ENCODE measurements around the gene CYP24A1.

The CYP24A1 gene

GRCh38 chr20:54199721-54200176, 26.0 kb upstream of the CYP24A1 start:
- Histone ChIP-seq H3K9ac (ENCODE audit: low read depth, low read length) (no peak overlapping the region), H3K4me3 (ENCODE audit: low read depth, low read length) (no peak overlapping the region), H3K9me3 (ENCODE audit: control insufficient read depth, insufficient read depth, low read length) (no peaks in the 10 kb centered on the region), H3K4me1 (ENCODE audit: control insufficient read depth, insufficient read depth, low read length) (no peaks in the 10 kb centered on the region), H3K27me3 (ENCODE audit: control insufficient read depth, insufficient read depth, low read length) (no peaks in the 10 kb centered on the region), H3K36me3 (ENCODE audit: control insufficient read depth, insufficient read depth, low read length) (no peaks in the 10 kb centered on the region)

- Histone ChIP-seq H3K27me3 (ENCODE audit: control insufficient read depth, insufficient read depth, low read length) (no peaks in the 10 kb centered on the region), H3K9ac (ENCODE audit: low read depth, low read length) (no peak overlapping the region), H3K9me3 (ENCODE audit: control insufficient read depth, insufficient read depth, low read length) (no peaks in the 10 kb centered on the region), H3K4me1 (ENCODE audit: control insufficient read depth, insufficient read depth, low read length) (no peaks in the 10 kb centered on the region), H3K4me3 (ENCODE audit: low read depth, low read length) (no peak overlapping the region), H3K36me3 (ENCODE audit: control insufficient read depth, insufficient read depth, low read length) (no peaks in the 10 kb centered on the region)
Observed at GRCh38 chr20:54199283-54199682, 25.5 kb upstream of the CYP24A1 start.

- no peak overlapping the region for H3K4me3 ChIP-seq (ENCODE audit: low read depth, low read length)
- no peaks in the 10 kb centered on the region for H3K36me3 ChIP-seq (ENCODE audit: control insufficient read depth, insufficient read depth, low read length)
- no peak overlapping the region for H3K9ac ChIP-seq (ENCODE audit: low read depth, low read length)
- H3K27me3 ChIP-seq (ENCODE audit: control insufficient read depth, insufficient read depth, low read length), result no peaks in the 10 kb centered on the region
- no peaks in the 10 kb centered on the region for H3K4me1 ChIP-seq (ENCODE audit: control insufficient read depth, insufficient read depth, low read length)
- no peaks in the 10 kb centered on the region for H3K9me3 ChIP-seq (ENCODE audit: control insufficient read depth, insufficient read depth, low read length)
Observed at GRCh38 chr20:54197621-54198604, 24.1 kb upstream of the CYP24A1 start.

- Histone ChIP-seq H3K9ac (ENCODE audit: low read depth, low read length) (no peak overlapping the region), H3K27me3 (ENCODE audit: control insufficient read depth, insufficient read depth, low read length) (no peaks in the 10 kb centered on the region), H3K36me3 (ENCODE audit: control insufficient read depth, insufficient read depth, low read length) (no peaks in the 10 kb centered on the region), H3K4me1 (ENCODE audit: control insufficient read depth, insufficient read depth, low read length) (no peaks in the 10 kb centered on the region), H3K9me3 (ENCODE audit: control insufficient read depth, insufficient read depth, low read length) (no peaks in the 10 kb centered on the region), H3K4me3 (ENCODE audit: low read depth, low read length) (no peak overlapping the region)
Observed at GRCh38 chr20:54195483-54196472, 22.0 kb upstream of the CYP24A1 start.

- Histone ChIP-seq H3K36me3 (ENCODE audit: control insufficient read depth, insufficient read depth, low read length) (no peaks in the 10 kb centered on the region), H3K4me1 (ENCODE audit: control insufficient read depth, insufficient read depth, low read length) (no peaks in the 10 kb centered on the region), H3K4me3 (ENCODE audit: low read depth, low read length) (no peak overlapping the region), H3K9me3 (ENCODE audit: control insufficient read depth, insufficient read depth, low read length) (no peaks in the 10 kb centered on the region), H3K9ac (ENCODE audit: low read depth, low read length) (no peak overlapping the region), H3K27me3 (ENCODE audit: control insufficient read depth, insufficient read depth, low read length) (no peaks in the 10 kb centered on the region)
Observed at GRCh38 chr20:54194724-54195438, 21.1 kb upstream of the CYP24A1 start.

GRCh38 chr20:54193817-54194216, 20.0 kb upstream of the CYP24A1 start:
- Histone ChIP-seq H3K36me3 (ENCODE audit: control insufficient read depth, insufficient read depth, low read length) (no peaks in the 10 kb centered on the region), H3K4me1 (ENCODE audit: control insufficient read depth, insufficient read depth, low read length) (no peaks in the 10 kb centered on the region), H3K9me3 (ENCODE audit: control insufficient read depth, insufficient read depth, low read length) (no peaks in the 10 kb centered on the region), H3K27me3 (ENCODE audit: control insufficient read depth, insufficient read depth, low read length) (no peaks in the 10 kb centered on the region), H3K4me3 (ENCODE audit: low read depth, low read length) (no peak overlapping the region), H3K9ac (ENCODE audit: low read depth, low read length) (no peak overlapping the region)

GRCh38 chr20:54190217-54190616, 16.4 kb upstream of the CYP24A1 start:
- no peaks in the 10 kb centered on the region for H3K4me1 ChIP-seq (ENCODE audit: control insufficient read depth, insufficient read depth, low read length)
- no peaks in the 10 kb centered on the region for H3K36me3 ChIP-seq (ENCODE audit: control insufficient read depth, insufficient read depth, low read length)
- H3K9me3 ChIP-seq (ENCODE audit: control insufficient read depth, insufficient read depth, low read length), result no peaks in the 10 kb centered on the region
- H3K9ac ChIP-seq (ENCODE audit: low read depth, low read length), result no peak overlapping the region
- H3K27me3 ChIP-seq (ENCODE audit: control insufficient read depth, insufficient read depth, low read length), result no peaks in the 10 kb centered on the region
- no peak overlapping the region for H3K4me3 ChIP-seq (ENCODE audit: low read depth, low read length)

GRCh38 chr20:54189630-54190029, 15.8 kb upstream of the CYP24A1 start:
- Histone ChIP-seq H3K9me3 (ENCODE audit: control insufficient read depth, insufficient read depth, low read length) (no peaks in the 10 kb centered on the region), H3K27me3 (ENCODE audit: control insufficient read depth, insufficient read depth, low read length) (no peaks in the 10 kb centered on the region), H3K4me3 (ENCODE audit: low read depth, low read length) (no peak overlapping the region), H3K4me1 (ENCODE audit: control insufficient read depth, insufficient read depth, low read length) (no peaks in the 10 kb centered on the region), H3K9ac (ENCODE audit: low read depth, low read length) (no peak overlapping the region), H3K36me3 (ENCODE audit: control insufficient read depth, insufficient read depth, low read length) (no peaks in the 10 kb centered on the region)

GRCh38 chr20:54188132-54188849, 14.5 kb upstream of the CYP24A1 start:
- Histone ChIP-seq H3K4me3 (ENCODE audit: low read depth, low read length) (no peak overlapping the region), H3K9ac (ENCODE audit: low read depth, low read length) (no peak overlapping the region), H3K4me1 (ENCODE audit: control insufficient read depth, insufficient read depth, low read length) (no peaks in the 10 kb centered on the region), H3K27me3 (ENCODE audit: control insufficient read depth, insufficient read depth, low read length) (no peaks in the 10 kb centered on the region), H3K36me3 (ENCODE audit: control insufficient read depth, insufficient read depth, low read length) (no peaks in the 10 kb centered on the region), H3K9me3 (ENCODE audit: control insufficient read depth, insufficient read depth, low read length) (no peaks in the 10 kb centered on the region)

GRCh38 chr20:54184904-54185626, 11.3 kb upstream of the CYP24A1 start:
- no peaks in the 10 kb centered on the region for H3K9me3 ChIP-seq (ENCODE audit: control insufficient read depth, insufficient read depth, low read length)
- no peak overlapping the region for H3K9ac ChIP-seq (ENCODE audit: low read depth, low read length)
- no peaks in the 10 kb centered on the region for H3K4me1 ChIP-seq (ENCODE audit: control insufficient read depth, insufficient read depth, low read length)
- no peaks in the 10 kb centered on the region for H3K36me3 ChIP-seq (ENCODE audit: control insufficient read depth, insufficient read depth, low read length)
- H3K27me3 ChIP-seq (ENCODE audit: control insufficient read depth, insufficient read depth, low read length), result peaks cover 3% of the 10 kb centered on the region
- H3K4me3 ChIP-seq (ENCODE audit: low read depth, low read length), result no peak overlapping the region
